GM12891 (cell line): ENCODE measurements around the gene USP14.

Source experiments
- PAX5 ChIP-seq: IDR thresholded peaks from 2 replicates; pipeline ENCODE4 v1.6.1; 2011; ENCODE audit warnings: low read length, moderate library complexity, mild to moderate bottlenecking; ENCODE audit not compliant: insufficient read depth, severe bottlenecking
- POLR2A ChIP-seq: IDR thresholded peaks from 2 replicates; pipeline ENCODE4 v1.6.1; 2011; ENCODE audit warnings: low read depth, low read length, control low read depth
- POLR2AphosphoS5 ChIP-seq: IDR thresholded peaks from 2 replicates; pipeline ENCODE4 v1.6.1; 2011; ENCODE audit warnings: low read depth, low read length, control low read depth
- POU2F2 ChIP-seq: IDR thresholded peaks from 2 replicates; pipeline ENCODE4 v1.6.1; 2011; ENCODE audit warnings: low read depth, mild to moderate bottlenecking, control low read depth, low read length, moderate library complexity
- SPI1 ChIP-seq: IDR thresholded peaks from 2 replicates; pipeline ENCODE4 v1.6.1; 2011; ENCODE audit warnings: low read depth, low read length, control low read depth
- TAF1 ChIP-seq: IDR thresholded peaks from 2 replicates; pipeline ENCODE4 v1.6.1; 2011; ENCODE audit warnings: low read depth, low read length, control low read depth

- TF ChIP-seq POLR2A = no peak
- TF ChIP-seq TAF1 = no peak
- no peak for TF ChIP-seq POU2F2
- TF ChIP-seq POLR2AphosphoS5 = no peak
- TF ChIP-seq SPI1 = no peak
- TF ChIP-seq PAX5 = no peak
Observed at GRCh38 chr18:137327-137726, 21.0 kb upstream of the USP14 start.
